ENCODE results near the gene ERF. TPM values are rescaled to one million over a fixed set of nuclear protein-coding genes. Genes with fewer than 3 reads are reported as not detected.

ERF gene
- total RNA-seq (2022) = 27.8 and 35.1 TPM in 2 replicates
- Bru-seq, nascent RNA = percentile 54 among the genes with signal in this experiment
- BruChase-seq, experiment 1, labeled RNA remaining after a 6-hour chase = percentile 67 among the genes with signal in this experiment
- BruChase-seq, experiment 2, labeled RNA remaining after a 2-hour chase = percentile 83 among the genes with signal in this experiment
- long read RNA-seq, partial matches to known transcripts = 0 of 2 reads
- long read RNA-seq, other reads (novel, unspliced or antisense) = 2 of 2 reads

DNA sequence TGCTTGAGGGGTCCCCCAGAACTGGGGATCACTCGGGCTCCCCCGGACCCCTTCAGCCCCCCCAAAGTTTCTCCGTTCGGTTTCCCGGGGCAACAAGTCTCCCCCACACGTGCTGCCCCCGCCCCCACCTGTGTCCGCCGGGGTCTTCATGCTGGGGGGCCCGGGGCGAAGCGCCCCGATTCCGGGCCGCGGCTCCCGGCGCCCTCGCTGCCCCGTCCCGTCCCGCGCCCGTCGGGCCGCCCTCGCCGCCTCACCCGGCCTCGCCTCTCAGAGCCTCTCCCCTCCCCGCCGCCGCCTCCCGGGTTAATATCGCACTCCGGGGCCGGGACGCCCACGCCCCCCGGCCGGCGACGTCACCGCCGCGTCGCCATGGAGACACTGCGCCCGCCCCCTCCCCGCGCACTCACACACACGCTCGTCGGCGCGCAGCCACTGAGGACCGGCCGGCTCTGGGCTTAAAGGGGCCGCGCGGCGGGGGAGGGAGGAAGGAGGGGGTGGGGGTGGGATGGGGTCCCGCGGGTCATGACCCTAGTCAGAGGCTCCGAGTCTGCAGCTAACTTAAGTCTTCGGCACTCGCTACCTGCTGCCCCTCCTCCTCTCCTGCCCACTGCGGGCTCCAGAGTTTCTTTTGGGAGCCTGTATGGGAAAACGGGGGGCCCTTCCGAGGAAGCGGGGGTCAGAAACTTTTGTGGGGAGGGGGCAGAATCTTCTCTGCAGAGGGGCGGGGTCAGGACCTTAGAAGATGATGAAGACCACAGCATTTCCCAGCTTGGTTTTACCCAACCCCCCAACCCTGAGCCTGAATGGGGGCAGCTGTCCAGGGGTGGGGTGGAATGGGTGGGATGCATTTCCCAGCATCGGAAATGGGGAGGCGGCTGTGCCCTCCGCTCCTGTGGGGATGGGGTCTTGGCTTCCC is at the start of gene ERF:
TSS of gene ERF (minus strand) at position 279 of the 916 bp plus-strand sequence. CDS start at position 150, 129 bp downstream.
- BruUV-seq (replicated peaks) = no TSS peak
- intact Hi-C loops (cut with micrococcal nuclease) = loop anchor here (2.0 kb wide), 1 partner anchor 14 kb away; the partner anchor contains the start of gene CIC
- Mint-ChIP-seq H3K27ac (ENCODE audit: low read depth, unreplicated experiment) (peak within 1 kb of the TSS; percentile 35), H3K27me3 (ENCODE audit: insufficient read depth, unreplicated experiment) (no peaks in the 10 kb centered on the region), H3K36me3 (ENCODE audit: insufficient read depth, unreplicated experiment) (no peaks in the 10 kb centered on the region), H3K4me1 (ENCODE audit: insufficient read depth, unreplicated experiment) (peaks cover 22% of the 10 kb centered on the region), H3K4me3 (ENCODE audit: unreplicated experiment) (peak within 1 kb of the TSS; percentile 85), H3K9me3 (ENCODE audit: unreplicated experiment) (no peaks in the 10 kb centered on the region)
- DNase-seq (ENCODE audit: unreplicated experiment) = peak; percentile 94
- TF ChIP-seq, protein P1, sequence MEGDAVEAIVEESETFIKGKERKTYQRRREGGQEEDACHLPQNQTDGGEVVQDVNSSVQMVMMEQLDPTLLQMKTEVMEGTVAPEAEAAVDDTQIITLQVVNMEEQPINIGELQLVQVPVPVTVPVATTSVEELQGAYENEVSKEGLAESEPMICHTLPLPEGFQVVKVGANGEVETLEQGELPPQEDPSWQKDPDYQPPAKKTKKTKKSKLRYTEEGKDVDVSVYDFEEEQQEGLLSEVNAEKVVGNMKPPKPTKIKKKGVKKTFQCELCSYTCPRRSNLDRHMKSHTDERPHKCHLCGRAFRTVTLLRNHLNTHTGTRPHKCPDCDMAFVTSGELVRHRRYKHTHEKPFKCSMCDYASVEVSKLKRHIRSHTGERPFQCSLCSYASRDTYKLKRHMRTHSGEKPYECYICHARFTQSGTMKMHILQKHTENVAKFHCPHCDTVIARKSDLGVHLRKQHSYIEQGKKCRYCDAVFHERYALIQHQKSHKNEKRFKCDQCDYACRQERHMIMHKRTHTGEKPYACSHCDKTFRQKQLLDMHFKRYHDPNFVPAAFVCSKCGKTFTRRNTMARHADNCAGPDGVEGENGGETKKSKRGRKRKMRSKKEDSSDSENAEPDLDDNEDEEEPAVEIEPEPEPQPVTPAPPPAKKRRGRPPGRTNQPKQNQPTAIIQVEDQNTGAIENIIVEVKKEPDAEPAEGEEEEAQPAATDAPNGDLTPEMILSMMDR (IDR thresholded peaks at IDR 0.05; ENCODE audit: unreplicated experiment) = no peak
- ChIA-PET CTCF (interaction anchor here (0.7 to 1.9 kb wide), 3 partner anchors 16 to 40 kb away, joined by 3 to 13 read pairs (median 3); no protein-coding TSS in a partner anchor), POLR2A (interaction anchor here (1.0 to 2.0 kb wide), 6 partner anchors 8 to 47 kb away, joined by 3 to 22 read pairs (median 10); partner anchors contain the start of genes CIC, GSK3A and PAFAH1B3)

DNA sequence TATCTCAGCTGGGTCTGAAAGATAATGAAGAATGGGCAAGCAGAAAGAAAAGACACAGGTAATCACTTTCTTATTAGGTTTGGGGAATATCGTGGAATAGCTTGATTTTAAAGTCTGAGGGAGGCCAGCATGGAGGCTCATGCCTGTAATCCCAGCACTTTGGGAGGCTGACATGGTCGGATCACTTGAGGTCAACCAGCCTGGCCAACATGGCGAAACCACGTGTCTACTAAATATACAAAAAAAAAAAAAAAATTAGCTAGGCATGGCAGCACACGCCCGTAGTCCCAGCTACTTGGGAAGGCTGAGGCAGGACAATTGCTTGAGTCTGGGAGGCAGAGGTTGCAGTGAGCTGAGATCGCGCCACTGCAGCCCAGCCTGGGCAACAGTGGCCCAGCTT is 48.9 kb upstream of the ERF start:
- BruUV-seq (replicated peaks) = no TSS peak
- no peaks in the 10 kb centered on the region for H3K9me3 Mint-ChIP-seq (ENCODE audit: unreplicated experiment)
- H3K4me3 Mint-ChIP-seq (ENCODE audit: unreplicated experiment) = no peak overlapping the region
- peaks cover 6% of the 10 kb centered on the region for H3K36me3 Mint-ChIP-seq (ENCODE audit: insufficient read depth, unreplicated experiment)
- no peaks in the 10 kb centered on the region for H3K27me3 Mint-ChIP-seq (ENCODE audit: insufficient read depth, unreplicated experiment)
- peaks cover 17% of the 10 kb centered on the region for H3K4me1 Mint-ChIP-seq (ENCODE audit: insufficient read depth, unreplicated experiment)
- ChIA-PET POLR2A (interaction anchor here (1.0 to 1.1 kb wide), 2 partner anchors 10 to 33 kb away, joined by 3 to 5 read pairs; no protein-coding TSS in a partner anchor), CTCF (interaction anchor here (0.6 to 1.2 kb wide), 7 partner anchors 9 to 446 kb away, joined by 3 to 5 read pairs (median 3); no protein-coding TSS in a partner anchor)
- H3K27ac Mint-ChIP-seq (ENCODE audit: low read depth, unreplicated experiment) = no peak overlapping the region
- DNase-seq (ENCODE audit: unreplicated experiment) = no peak
- TF ChIP-seq, protein P1 (IDR thresholded peaks at IDR 0.05; ENCODE audit: unreplicated experiment) = no peak
- intact Hi-C loops (cut with micrococcal nuclease) = no loop called here

GRCh38 chr19:42303101-42303464 is 48.2 kb upstream of the ERF start:
- CTCF ChIA-PET = interaction anchor here (0.6 to 1.2 kb wide), 4 partner anchors 8 to 1791 kb away, joined by 3 to 5 read pairs (median 4); no protein-coding TSS in a partner anchor

More at GRCh38 chr19:42303101-42303464, 48.2 kb upstream of the ERF start:
- intact Hi-C loops (cut with micrococcal nuclease) = no loop called here
- no TSS peak for BruUV-seq (replicated peaks)
- DNase-seq (ENCODE audit: unreplicated experiment) = no peak
- POLR2A ChIA-PET = interaction anchor here (1.0 to 2.3 kb wide), 6 partner anchors 10 to 60 kb away, joined by 3 to 10 read pairs (median 6); partner anchors contain the start of gene GSK3A
- Mint-ChIP-seq H3K4me1 (ENCODE audit: insufficient read depth, unreplicated experiment) (peaks cover 15% of the 10 kb centered on the region), H3K27ac (ENCODE audit: low read depth, unreplicated experiment) (peak overlapping the region; percentile 57), H3K9me3 (ENCODE audit: unreplicated experiment) (no peaks in the 10 kb centered on the region), H3K4me3 (ENCODE audit: unreplicated experiment) (peak overlapping the region; percentile 90), H3K27me3 (ENCODE audit: insufficient read depth, unreplicated experiment) (no peaks in the 10 kb centered on the region), H3K36me3 (ENCODE audit: insufficient read depth, unreplicated experiment) (peaks cover 6% of the 10 kb centered on the region)
- TF ChIP-seq, protein P1 (IDR thresholded peaks at IDR 0.05; ENCODE audit: unreplicated experiment) = no peak
